Nephron progenitor cell (in vitro differentiated cells): ENCODE measurements around the gene ARHGAP11A.

Source experiments
- DNase-seq: peaks from one replicate; pipeline ENCODE4 v3.0.0; 2021
- H3K27ac Mint-ChIP-seq: 2 replicates; pipeline ENCODE4 v1.8.0; 2021; ENCODE audit warnings: mild to moderate bottlenecking, moderate library complexity, mixed read lengths
- H3K27me3 Mint-ChIP-seq: 2 replicates; pipeline ENCODE4 v1.8.0; 2021; ENCODE audit warnings: mild to moderate bottlenecking, low read depth, mixed read lengths; ENCODE audit not compliant: poor library complexity
- H3K36me3 Mint-ChIP-seq: 2 replicates; pipeline ENCODE4 v1.8.0; 2021; ENCODE audit warnings: low read depth, mixed read lengths
- H3K4me1 Mint-ChIP-seq: 2 replicates; pipeline ENCODE4 v1.8.0; 2021; ENCODE audit warnings: mixed read lengths
- H3K4me3 Mint-ChIP-seq: 2 replicates; pipeline ENCODE4 v1.8.0; 2021; ENCODE audit warnings: mild to moderate bottlenecking, moderate library complexity, mixed read lengths
- H3K9me3 Mint-ChIP-seq: 2 replicates; pipeline ENCODE4 v1.8.0; 2021; ENCODE audit warnings: mild to moderate bottlenecking, moderate library complexity, mixed read lengths
- CTCF ChIP-seq: fragments of 200-600 bp; sonication (generic); IDR thresholded peaks from 2 replicates; pipeline ENCODE4 v1.5.0; 2021; ENCODE audit warnings: antibody characterized with exemption

ARHGAP11A gene

DNA sequence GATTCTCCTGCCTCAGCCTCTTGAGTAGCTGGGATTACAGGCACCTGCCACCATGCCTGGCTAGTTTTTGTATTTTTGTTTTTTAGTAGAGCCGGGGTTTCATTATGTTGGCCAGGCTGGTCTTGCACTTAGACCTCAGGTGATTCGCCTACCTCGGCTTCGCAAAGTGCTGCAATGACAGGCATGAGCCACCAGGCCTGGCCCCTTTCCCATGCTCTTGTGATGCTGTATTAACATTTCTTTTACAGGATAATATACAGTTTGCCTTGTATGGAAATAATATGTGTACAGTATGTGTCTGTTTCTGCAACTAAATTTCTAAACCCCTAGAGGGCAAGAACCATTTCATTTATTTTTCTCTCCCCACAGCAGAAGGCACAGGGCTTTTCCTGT lies 64.0 kb downstream of the ARHGAP11A start:
- no peak for DNase-seq
- Mint-ChIP-seq H3K4me1 (peaks cover 26% of the 10 kb centered on the region), H3K4me3 (no peak overlapping the region), H3K36me3 (peaks cover 25% of the 10 kb centered on the region), H3K27me3 (peaks cover 3% of the 10 kb centered on the region), H3K9me3 (no peaks in the 10 kb centered on the region), H3K27ac (no peak overlapping the region)
- no peak for TF ChIP-seq CTCF

- H3K9me3 Mint-ChIP-seq, result peaks cover 10% of the 10 kb centered on the region
- peaks cover 55% of the 10 kb centered on the region for H3K36me3 Mint-ChIP-seq
- no peak overlapping the region for H3K27ac Mint-ChIP-seq
- TF ChIP-seq CTCF, result no peak
- no peak for DNase-seq
- H3K4me3 Mint-ChIP-seq, result no peak overlapping the region
- H3K4me1 Mint-ChIP-seq, result peaks cover 18% of the 10 kb centered on the region
- H3K27me3 Mint-ChIP-seq, result peaks cover 3% of the 10 kb centered on the region
Observed at GRCh38 chr15:32682569-32682968, 67.3 kb downstream of the ARHGAP11A start.

- H3K4me3 Mint-ChIP-seq, result no peak overlapping the region
- H3K9me3 Mint-ChIP-seq, result peaks cover 10% of the 10 kb centered on the region
- H3K27me3 Mint-ChIP-seq, result peaks cover 3% of the 10 kb centered on the region
- no peak overlapping the region for H3K27ac Mint-ChIP-seq
- no peak for TF ChIP-seq CTCF
- H3K36me3 Mint-ChIP-seq, result peaks cover 57% of the 10 kb centered on the region
- DNase-seq, result no peak
- H3K4me1 Mint-ChIP-seq, result peaks cover 14% of the 10 kb centered on the region
Observed at GRCh38 chr15:32682977-32683630, 67.8 kb downstream of the ARHGAP11A start.

- Mint-ChIP-seq H3K27me3 (peaks cover 3% of the 10 kb centered on the region), H3K4me3 (no peak overlapping the region), H3K27ac (peak overlapping the region; percentile 7), H3K36me3 (peaks cover 60% of the 10 kb centered on the region), H3K4me1 (peaks cover 14% of the 10 kb centered on the region), H3K9me3 (peaks cover 10% of the 10 kb centered on the region)
- no peak for TF ChIP-seq CTCF
- DNase-seq, result no peak
Observed at GRCh38 chr15:32683906-32684584, 68.7 kb downstream of the ARHGAP11A start.

DNA sequence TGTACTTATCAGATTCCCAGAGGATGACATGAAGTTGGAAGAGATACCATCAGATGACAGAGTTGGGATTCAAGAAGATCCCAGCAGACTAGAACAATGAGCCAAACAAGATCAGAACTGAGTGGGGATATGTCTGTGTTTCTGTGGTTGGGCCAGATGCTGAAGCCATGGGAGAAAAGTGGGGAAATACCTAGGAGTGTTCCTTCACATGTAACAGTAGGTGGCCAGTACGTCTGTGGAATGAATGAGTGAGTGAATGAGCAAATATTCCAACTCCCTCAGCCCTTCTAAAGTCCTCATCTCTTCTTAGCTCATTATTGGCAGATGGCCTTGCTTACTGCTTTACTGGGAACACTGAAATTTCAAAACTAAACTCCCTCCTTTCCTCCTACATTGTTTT lies 70.3 kb downstream of the ARHGAP11A start:
- Mint-ChIP-seq H3K9me3 (peaks cover 10% of the 10 kb centered on the region), H3K4me3 (no peak overlapping the region), H3K36me3 (peaks cover 65% of the 10 kb centered on the region), H3K27ac (no peak overlapping the region), H3K4me1 (peaks cover 19% of the 10 kb centered on the region), H3K27me3 (peaks cover 3% of the 10 kb centered on the region)
- DNase-seq, result no peak
- TF ChIP-seq CTCF, result no peak

GRCh38 chr15:32687556-32687955 lies 72.3 kb downstream of the ARHGAP11A start:
- no peak for DNase-seq
- Mint-ChIP-seq H3K9me3 (peaks cover 10% of the 10 kb centered on the region), H3K27me3 (no peaks in the 10 kb centered on the region), H3K27ac (no peak overlapping the region), H3K4me1 (peaks cover 32% of the 10 kb centered on the region), H3K36me3 (peaks cover 72% of the 10 kb centered on the region), H3K4me3 (no peak overlapping the region)
- no peak for TF ChIP-seq CTCF
